HG03039 (cell line): ENCODE data around the gene ABCA5.
"Not testable (repeated sequence)": the region's sequence is repeated elsewhere in the genome, so short reads cannot be mapped to it uniquely, and the experiment has no call there.

ENCODE experiments used
- ATAC-seq: cut with Tn5 transposase; IDR thresholded peaks from one replicate; pipeline ENCODE4 v1.9.1; 2021; ENCODE audit warnings: mild to moderate bottlenecking, moderate library complexity; ENCODE audit not compliant: unreplicated experiment

ABCA5 gene

DNA sequence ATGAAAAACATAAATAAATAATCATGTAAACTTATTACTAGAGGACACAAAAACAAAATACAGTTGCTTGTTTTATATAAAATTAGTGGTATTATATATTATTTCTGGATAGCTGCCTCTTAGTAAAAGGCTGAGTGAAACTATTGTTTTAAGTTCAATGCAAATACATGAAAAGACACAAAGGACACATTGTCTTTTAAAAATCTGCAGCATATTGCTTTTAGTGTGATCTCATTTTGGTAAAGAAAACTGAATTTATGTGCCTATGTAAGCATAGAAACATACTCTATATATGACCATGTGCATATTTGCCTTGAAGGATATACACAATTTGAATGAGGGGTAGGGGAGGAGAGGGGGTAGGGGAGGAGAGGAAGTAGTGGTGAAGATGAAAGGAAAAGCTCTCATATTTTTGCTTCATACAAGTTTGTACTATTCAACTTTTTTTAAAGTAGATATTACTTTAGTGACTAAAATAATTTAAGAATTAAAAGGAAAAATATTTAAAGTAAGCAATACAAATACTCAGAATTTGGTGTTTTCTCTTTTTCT lies 104.2 kb downstream of the ABCA5 start:
- no peak for ATAC-seq

DNA sequence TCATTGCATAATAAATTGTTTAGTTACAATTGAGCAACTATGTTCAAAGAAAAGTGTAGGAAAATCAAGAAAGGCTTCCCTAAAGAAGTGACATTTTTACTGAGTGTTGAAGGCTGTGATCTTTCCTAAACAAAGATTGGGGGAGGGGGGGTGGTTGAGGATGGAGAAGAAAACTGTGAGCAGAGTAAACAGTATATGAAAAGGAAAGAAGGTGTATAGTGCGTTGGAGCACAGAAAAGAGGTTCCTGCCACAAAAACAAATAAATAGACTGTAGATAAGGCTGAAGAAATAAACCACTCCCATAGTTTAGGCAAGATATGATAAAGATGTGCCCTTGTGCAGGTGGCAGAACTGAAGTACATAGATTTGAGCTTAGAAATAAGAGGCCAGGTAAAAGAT lies 106.8 kb downstream of the ABCA5 start:
- ATAC-seq = no peak

DNA sequence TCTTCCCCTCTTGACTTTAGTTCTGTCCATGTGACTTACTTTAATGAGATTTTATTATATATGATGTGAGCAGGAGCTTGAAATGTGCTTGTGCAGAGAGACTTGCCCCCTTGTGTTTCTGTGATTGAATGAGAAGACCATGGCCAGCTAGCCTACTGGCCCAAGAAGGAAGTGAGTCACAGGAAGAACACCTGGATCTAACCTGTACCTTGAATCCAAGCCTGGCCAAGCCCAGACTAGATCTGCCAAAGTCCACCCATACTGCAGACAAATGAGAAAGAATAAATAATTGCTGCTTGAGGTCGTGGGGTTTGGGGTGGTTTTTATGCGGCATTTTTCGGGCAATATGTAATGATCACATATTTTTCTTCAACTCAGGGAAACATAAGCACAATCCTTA lies 107.9 kb downstream of the ABCA5 start:
- ATAC-seq = no peak

DNA sequence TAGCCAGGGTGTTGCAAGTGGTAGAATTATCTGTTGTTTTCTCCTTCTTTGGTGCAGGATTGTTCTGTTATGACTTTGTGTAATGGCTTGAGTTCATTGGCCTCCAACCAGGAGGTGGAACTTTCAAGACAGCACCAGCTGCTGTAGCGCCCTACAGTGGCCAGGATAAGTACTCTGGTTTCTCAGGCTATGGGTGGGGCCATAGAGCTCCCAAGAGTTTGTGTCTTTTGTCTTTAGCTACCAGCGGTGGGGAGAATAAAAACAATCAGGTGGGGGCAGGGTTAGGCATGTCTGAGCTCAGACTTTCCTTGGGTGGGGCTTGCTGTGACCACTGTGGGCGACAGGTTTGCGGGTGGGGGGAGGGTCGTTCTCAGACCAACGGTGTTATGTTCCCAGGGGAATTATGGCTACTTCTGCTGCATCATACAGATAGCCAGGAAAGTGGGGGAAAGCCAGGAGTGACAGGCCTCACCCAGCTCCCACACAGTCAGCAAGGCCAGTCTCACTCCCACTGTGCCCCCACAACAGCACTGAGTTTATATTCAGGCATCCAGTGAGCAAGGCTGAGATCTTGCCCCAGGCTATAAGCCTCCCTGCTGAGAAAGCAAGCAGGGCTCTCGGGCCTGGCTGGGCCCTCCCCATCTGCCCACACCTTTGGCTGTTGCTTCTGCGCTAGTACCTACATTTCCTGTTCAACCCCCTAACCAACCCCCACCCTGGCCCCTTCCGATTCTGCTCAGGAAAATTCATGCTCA lies 113.7 kb downstream of the ABCA5 start:
- no peak for ATAC-seq

DNA sequence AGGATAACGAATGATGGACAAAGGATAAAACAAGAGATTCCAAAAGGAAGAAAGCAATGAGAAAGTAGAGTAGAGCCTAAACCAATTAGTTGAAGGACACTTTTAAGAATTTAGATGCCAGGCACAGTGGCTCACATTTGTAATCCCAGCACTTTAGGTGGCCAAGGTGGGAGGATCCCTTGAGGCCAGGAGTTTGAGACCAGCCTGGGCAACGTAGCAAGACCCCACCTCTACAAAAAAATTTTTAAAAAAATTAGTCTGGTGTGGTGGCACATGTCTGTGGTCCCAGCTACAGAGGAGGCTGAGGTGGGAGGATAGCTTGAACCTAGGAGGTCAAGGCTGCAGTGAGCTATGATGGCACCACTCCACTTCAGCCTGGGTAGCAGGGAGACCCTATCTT lies 118.3 kb downstream of the ABCA5 start:
- no peak for ATAC-seq

DNA sequence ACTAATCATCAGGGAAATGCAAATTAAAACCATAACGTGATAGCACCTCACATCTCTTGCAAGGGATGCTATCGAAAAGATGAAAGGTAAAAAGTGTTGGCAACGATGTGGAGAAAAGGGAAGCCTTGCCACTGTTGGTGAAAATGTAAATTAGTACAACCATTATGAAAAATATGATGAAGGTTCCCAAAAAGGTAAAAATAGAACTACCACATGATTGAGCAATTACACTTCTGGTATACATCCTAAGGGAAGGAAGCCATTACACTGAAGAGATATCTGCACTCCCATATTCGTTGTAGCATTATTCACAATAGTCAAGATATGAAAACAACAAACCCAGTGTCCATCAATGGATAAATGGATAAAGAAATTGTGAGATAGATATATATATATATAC lies 119.8 kb downstream of the ABCA5 start:
- no peak for ATAC-seq

DNA sequence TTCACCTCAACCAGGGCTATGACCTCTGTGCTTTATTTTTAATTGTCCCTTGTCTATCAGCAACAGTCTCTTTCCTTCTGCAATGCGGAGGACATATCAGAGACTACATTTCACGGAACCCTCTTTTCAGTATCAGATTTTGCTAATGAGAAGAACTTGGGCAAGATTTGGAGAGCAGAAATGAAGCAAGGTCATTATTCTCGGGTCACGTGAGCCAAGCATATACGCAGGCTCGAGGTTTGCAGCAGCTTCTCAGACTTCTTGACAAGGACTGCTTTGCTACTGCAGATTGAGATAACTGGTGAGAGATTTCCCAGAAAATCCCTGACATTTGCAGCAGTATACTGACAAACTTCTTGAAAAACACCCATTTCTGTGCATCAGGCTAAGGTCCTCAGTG lies 128.7 kb downstream of the ABCA5 start:
- no peak for ATAC-seq

DNA sequence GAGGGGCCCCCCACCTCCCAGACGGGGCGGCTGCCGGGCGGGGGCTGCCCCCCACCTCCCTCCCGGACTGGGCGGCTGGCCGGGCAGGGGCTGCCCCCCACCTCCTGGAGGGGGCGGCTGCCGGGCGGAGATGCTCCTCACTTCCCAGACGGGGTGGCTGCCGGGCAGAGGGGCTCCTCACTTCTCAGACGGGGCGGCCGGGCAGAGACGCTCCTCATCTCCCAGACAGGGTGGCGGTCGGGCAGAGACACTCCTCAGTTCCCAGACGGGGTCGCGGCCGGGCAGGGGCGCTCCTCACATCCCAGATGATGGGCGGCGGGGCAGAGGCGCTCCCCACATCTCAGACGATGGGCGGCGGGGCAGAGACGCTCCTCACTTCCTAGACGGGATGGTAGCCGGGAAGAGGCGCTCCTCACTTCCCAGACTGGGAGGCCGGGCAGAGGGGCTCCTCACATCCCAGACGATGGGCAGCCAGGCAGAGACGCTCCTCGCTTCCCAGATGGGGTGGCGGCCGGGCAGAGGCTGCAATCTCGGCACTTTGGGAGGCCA lies 130.8 kb downstream of the ABCA5 start:
- not testable (repeated sequence) for ATAC-seq
